PC-9 (cell line): ENCODE data around the gene SCIN.

ENCODE experiments used
- CTCF ChIP-seq: fragments of 200-600 bp; sonication (generic); conservative IDR thresholded peaks from 2 replicates; pipeline ENCODE4 v1.6.1; 2017; ENCODE audit warnings: mixed run types, antibody characterized with exemption, mild to moderate bottlenecking, moderate library complexity
- EZH2 ChIP-seq: fragments of 200-600 bp; sonication (generic); IDR thresholded peaks from 2 replicates; pipeline ENCODE4 v1.8.0; 2017; ENCODE audit warnings: antibody characterized with exemption, low read depth

DNA sequence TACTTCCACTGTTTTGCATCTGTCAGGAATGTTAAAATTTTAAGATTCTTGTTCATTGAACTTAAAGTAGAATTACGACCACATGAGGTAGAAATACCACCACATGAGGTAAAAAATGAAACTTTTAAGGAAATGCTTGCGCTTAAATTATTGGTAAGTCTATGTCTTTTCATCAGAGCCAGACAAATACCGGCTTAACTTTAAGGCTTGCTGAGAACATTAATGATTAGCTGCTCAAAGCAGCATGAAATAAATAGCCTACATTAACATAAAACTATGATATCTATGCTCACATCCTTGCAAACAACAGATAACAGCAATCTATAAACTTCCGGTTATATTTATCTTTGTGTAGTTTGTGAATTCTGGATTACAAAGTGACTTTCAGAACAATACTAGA lies 26.9 kb upstream of the SCIN start:
- TF ChIP-seq EZH2 (no peak), CTCF (no peak)
